Smooth muscle cell (in vitro differentiated cells): Measurements from ENCODE around the gene TPRKB. TPM values are rescaled to one million over a fixed set of nuclear protein-coding genes. Genes with fewer than 3 reads are reported as not detected.
"Not testable (repeated sequence)": the region's sequence is repeated elsewhere in the genome, so short reads cannot be mapped to it uniquely, and the experiment has no call there.

Experiments used
- DNase-seq: peaks from one replicate; lab custom pipeline; 2025; ENCODE audit not compliant: unreplicated experiment; lab: John Stamatoyannopoulos, UW
- H2AFZ ChIP-seq: fragments of 200-600 bp; sonication (generic); 2 replicates; pipeline ENCODE4 v1.6.0; 2016; ENCODE audit warnings: antibody characterized with exemption, low read depth, mild to moderate bottlenecking
- H3F3A ChIP-seq: fragments of 200-600 bp; sonication (generic); 2 replicates; pipeline ENCODE4 v1.6.0; 2017; ENCODE audit warnings: antibody characterized with exemption, low read depth
- H3K27ac ChIP-seq: fragments of 200-600 bp; sonication (generic); 2 replicates; pipeline ENCODE4 v1.5.1; 2016; ENCODE audit warnings: low read depth, mild to moderate bottlenecking
- H3K27me3 ChIP-seq: fragments of 200-600 bp; sonication (generic); 2 replicates; pipeline ENCODE4 v1.6.1; 2016; ENCODE audit warnings: low read depth, mild to moderate bottlenecking
- H3K36me3 ChIP-seq: fragments of 200-600 bp; sonication (generic); 2 replicates; pipeline ENCODE4 v1.5.1; 2016; ENCODE audit warnings: low read depth
- H3K4me1 ChIP-seq: fragments of 200-600 bp; sonication (generic); 2 replicates; pipeline ENCODE4 v1.5.1; 2016; ENCODE audit warnings: low read depth
- H3K4me2 ChIP-seq: fragments of 200-600 bp; sonication (generic); 2 replicates; pipeline ENCODE4 v1.6.0; 2016; ENCODE audit warnings: mild to moderate bottlenecking
- H3K4me3 ChIP-seq: fragments of 200-600 bp; sonication (generic); 2 replicates; pipeline ENCODE4 v1.5.1; 2016; ENCODE audit warnings: mild to moderate bottlenecking
- H3K79me2 ChIP-seq: fragments of 200-600 bp; sonication (generic); 2 replicates; pipeline ENCODE4 v1.6.0; 2016; ENCODE audit warnings: low read depth, mild to moderate bottlenecking
- H3K9ac ChIP-seq: fragments of 200-600 bp; sonication (generic); 2 replicates; pipeline ENCODE4 v1.6.0; 2016; ENCODE audit warnings: low read depth
- H3K9me3 ChIP-seq: fragments of 200-600 bp; sonication (generic); replicated peaks from 2 replicates; pipeline ENCODE4 v1.5.1; 2016; ENCODE audit warnings: low read depth
- H4K20me1 ChIP-seq: fragments of 200-600 bp; sonication (generic); 2 replicates; pipeline ENCODE4 v1.6.0; 2016; ENCODE audit warnings: low read depth
- WGBS: methylation state at CpG from one replicate; pipeline ENCODE4 v1.1.7; 2016; ENCODE audit warnings: low lambda C conversion rate; 5-methylcytosine and 5-hydroxymethylcytosine counted together
- polyA plus RNA-seq: library from polyadenylated mRNA; unstranded; fragments of >200 nt; fragmentation: Nextera tagmentation; extraction: Ambion mirVana; gene quantifications from 2 replicates; pipeline ENCODE4 v1.2.1, GENCODE V29; 2016
- total RNA-seq: library from RNA; depleted of rRNA; stranded (reverse); fragments of >200 nt; gene quantifications from 2 replicates; pipeline ENCODE4 v1.2.3, GENCODE V29; 2014
- TF ChIP-seq, protein P1 (sequence below): fragments of 200-600 bp; sonication (generic); IDR thresholded peaks from 2 replicates; pipeline ENCODE4 v1.5.1; 2017; ENCODE audit warnings: borderline replicate concordance, mild to moderate bottlenecking, antibody characterized with exemption; ENCODE audit not compliant: insufficient read depth, poor library complexity, severe bottlenecking

Gene TPRKB
- total and polyA plus RNA-seq, 2 experiments from 2014 or later: 48.9 to 62.3 TPM

DNA sequence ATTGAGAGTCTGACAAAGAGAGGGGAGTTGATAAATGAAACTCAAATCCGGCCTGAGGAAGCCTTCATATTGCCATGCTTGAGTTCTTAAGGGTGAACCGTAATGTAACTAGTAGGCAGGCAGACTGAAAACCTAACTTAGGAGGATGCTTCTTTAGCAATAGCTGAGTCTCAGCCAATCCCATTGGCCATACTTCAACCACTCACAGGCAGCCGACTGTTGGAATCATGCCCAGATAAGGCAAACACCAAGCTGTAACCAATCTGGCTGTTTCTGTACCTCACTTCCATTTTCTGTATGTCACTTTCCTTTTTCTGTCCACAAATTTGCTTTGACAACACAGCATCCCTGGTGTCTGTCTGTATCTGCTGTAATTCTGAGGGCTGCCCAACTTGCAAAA, 39.5 kb downstream of the TPRKB start:
- no peaks in the 10 kb centered on the region for H3K27me3 ChIP-seq
- no peak overlapping the region for H3K27ac ChIP-seq
- H2AFZ ChIP-seq: no peak overlapping the region
- H3F3A ChIP-seq: no peaks in the 10 kb centered on the region
- H3K79me2 ChIP-seq: no peaks in the 10 kb centered on the region
- H3K36me3 ChIP-seq: no peaks in the 10 kb centered on the region
- 78% methylated on average over 3 of the region's 3 CpGs for whole genome bisulfite sequencing
- H3K4me2 ChIP-seq: no peak overlapping the region
- no peak for DNase-seq
- no peaks in the 10 kb centered on the region for H3K9me3 ChIP-seq
- H3K4me1 ChIP-seq: no peaks in the 10 kb centered on the region
- no peak overlapping the region for H3K4me3 ChIP-seq
- H4K20me1 ChIP-seq: no peaks in the 10 kb centered on the region
- TF ChIP-seq, protein P1, sequence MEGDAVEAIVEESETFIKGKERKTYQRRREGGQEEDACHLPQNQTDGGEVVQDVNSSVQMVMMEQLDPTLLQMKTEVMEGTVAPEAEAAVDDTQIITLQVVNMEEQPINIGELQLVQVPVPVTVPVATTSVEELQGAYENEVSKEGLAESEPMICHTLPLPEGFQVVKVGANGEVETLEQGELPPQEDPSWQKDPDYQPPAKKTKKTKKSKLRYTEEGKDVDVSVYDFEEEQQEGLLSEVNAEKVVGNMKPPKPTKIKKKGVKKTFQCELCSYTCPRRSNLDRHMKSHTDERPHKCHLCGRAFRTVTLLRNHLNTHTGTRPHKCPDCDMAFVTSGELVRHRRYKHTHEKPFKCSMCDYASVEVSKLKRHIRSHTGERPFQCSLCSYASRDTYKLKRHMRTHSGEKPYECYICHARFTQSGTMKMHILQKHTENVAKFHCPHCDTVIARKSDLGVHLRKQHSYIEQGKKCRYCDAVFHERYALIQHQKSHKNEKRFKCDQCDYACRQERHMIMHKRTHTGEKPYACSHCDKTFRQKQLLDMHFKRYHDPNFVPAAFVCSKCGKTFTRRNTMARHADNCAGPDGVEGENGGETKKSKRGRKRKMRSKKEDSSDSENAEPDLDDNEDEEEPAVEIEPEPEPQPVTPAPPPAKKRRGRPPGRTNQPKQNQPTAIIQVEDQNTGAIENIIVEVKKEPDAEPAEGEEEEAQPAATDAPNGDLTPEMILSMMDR: no peak
- H3K9ac ChIP-seq: no peak overlapping the region

DNA sequence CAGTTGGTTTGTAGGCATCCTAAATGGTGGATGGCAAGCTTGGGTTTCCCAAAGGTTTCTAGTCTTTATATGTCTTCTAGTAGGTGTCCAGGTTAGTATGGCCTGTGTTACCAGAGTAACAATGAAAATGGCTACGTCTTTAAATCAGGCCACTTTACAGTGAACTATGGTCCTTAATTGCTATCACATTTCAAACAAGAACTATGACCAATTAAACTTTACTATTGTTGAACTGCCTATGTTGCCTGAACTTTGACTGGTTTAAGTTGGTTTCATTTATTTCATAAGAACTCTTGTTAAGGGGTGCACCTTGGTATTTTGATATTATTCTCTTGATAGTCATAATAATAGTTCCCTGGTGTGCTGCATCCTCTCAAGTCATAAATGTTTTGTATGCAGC, 40.2 kb downstream of the TPRKB start:
- H3K4me2 ChIP-seq, H3K9ac ChIP-seq, H3K27ac ChIP-seq, H3K79me2 ChIP-seq, H3K4me1 ChIP-seq, H3K9me3 ChIP-seq, H2AFZ ChIP-seq, H3K36me3 ChIP-seq, H3F3A ChIP-seq, H3K27me3 ChIP-seq, H3K4me3 ChIP-seq, H4K20me1 ChIP-seq, DNase-seq: not testable (repeated sequence)
- WGBS: 79% methylated on average over 1 of the region's 1 CpG

DNA sequence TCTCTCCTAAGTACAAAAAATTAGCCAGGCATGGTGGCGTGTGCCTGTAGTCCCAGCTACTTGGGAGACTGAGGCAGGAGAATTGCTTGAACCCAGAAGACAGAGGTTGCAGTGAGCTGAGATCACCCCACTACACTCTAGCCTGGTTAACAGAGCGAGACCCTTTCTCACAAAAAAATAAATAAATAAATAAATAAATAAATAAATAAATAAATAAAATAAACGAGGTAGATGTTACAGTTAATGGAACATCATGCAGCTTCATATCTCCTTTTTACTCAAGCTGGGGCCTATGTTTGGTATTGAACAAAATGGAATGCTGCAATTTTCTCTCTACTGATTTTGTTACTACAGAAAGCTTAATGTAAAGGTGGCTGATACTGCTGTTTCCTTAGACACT, 40.6 kb downstream of the TPRKB start:
- not testable (repeated sequence) for H3K4me3 ChIP-seq, DNase-seq, H3K27me3 ChIP-seq, H3K79me2 ChIP-seq, H3K27ac ChIP-seq, H3K36me3 ChIP-seq, H4K20me1 ChIP-seq, H3K4me1 ChIP-seq, H2AFZ ChIP-seq, H3K9ac ChIP-seq, H3K4me2 ChIP-seq, H3F3A ChIP-seq, H3K9me3 ChIP-seq
- WGBS: 87% methylated on average over 3 of the region's 3 CpGs

DNA sequence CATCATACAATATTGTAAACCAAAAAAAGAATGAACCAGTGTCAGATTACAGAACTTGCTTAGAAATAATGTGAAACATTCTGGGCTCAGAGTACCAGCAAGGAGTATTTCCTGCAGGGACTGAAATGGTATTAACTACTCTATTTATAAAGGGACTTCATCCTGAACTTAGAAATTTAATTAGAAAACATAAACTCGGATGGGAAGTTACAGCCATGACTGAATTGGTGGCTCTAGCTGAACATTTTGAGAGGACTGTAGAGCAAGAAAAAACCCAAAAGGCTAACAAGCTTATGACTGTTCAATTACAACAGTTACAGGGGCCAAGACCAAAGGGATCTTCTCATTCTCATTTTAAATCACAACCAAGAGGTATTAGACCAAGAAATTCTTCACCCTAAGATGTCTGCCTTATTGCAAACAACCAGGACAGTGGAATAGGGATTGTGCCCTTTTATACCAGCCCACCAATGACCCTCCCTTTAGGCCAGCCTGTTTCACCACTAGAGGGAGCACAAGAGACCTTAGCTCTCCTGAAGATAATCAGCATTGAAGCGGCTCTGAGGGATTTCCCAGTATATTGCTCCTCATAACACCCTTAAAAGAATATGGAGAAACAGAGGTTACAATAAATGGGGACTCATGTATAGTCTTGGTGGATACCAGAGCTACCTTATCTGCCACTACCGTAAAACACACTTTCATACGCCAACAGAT, 46.6 kb downstream of the TPRKB start:
- not testable (repeated sequence) for DNase-seq, H2AFZ ChIP-seq, H3K79me2 ChIP-seq, H3F3A ChIP-seq, H3K9me3 ChIP-seq, H4K20me1 ChIP-seq, H3K36me3 ChIP-seq, H3K4me2 ChIP-seq, H3K4me3 ChIP-seq, H3K4me1 ChIP-seq, H3K27me3 ChIP-seq, H3K9ac ChIP-seq, H3K27ac ChIP-seq
- WGBS: 52% methylated on average over 4 of the region's 4 CpGs
- TF ChIP-seq, protein P1: peak; percentile 61

DNA sequence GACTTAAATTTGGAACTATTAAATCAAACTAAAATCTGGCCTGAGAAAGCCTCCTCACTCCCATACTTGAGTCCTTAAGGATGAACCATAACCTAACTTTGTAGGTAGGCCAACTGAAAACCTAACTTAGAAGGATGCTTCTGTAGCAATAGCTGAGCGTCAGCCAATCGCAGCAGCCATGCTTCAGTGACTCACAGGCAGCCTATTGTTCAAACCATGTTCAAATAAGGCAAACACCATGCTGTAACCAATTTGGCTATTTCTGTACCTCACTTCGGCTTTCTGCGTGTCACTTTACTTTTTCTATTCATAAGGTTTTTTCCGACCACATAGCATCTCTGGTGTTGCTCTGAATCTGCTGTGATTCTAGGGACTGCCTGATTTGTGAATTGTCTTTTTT, 48.7 kb downstream of the TPRKB start:
- H3K4me3 ChIP-seq, H3K4me1 ChIP-seq, H3K4me2 ChIP-seq, DNase-seq, H3K79me2 ChIP-seq, H3K36me3 ChIP-seq, H3K27ac ChIP-seq, H4K20me1 ChIP-seq, H2AFZ ChIP-seq, H3F3A ChIP-seq, H3K9me3 ChIP-seq, H3K9ac ChIP-seq, H3K27me3 ChIP-seq: not testable (repeated sequence)
- 84% methylated on average over 5 of the region's 5 CpGs for WGBS
